HL-60 (cell line): ENCODE results near the gene MAGI2.

Source experiments
- DNase-seq, 2 experiments: peaks; one replicate each; pipeline ENCODE4 v3.0.0-alpha.2; 2010 to 2020; ENCODE audit warnings: low read depth in 1 of 2, low spot score in 1 of 2
- H3K27ac ChIP-seq: fragments of 250-450 bp; sonication (Bioruptor Pico); replicated peaks from 2 replicates; pipeline ENCODE4 v1.5.1; 2020; ENCODE audit warnings: mild to moderate bottlenecking, moderate library complexity
- H3K27me3 ChIP-seq: fragments of 250-450 bp; sonication (Bioruptor Pico); 2 replicates; pipeline ENCODE4 v1.5.1; 2021; ENCODE audit warnings: mild to moderate bottlenecking, moderate library complexity; ENCODE audit not compliant: insufficient read depth, poor library complexity, severe bottlenecking
- H3K4me3 ChIP-seq: replicated peaks from 2 replicates; pipeline ENCODE4 v1.5.1; 2011; ENCODE audit warnings: mild to moderate bottlenecking, control low read depth, low read length; ENCODE audit not compliant: insufficient read depth
- GABPA ChIP-seq: IDR thresholded peaks from 2 replicates; pipeline ENCODE4 v1.6.1; 2012; ENCODE audit warnings: low read depth
- POLR2AphosphoS5 ChIP-seq: IDR thresholded peaks from 2 replicates; pipeline ENCODE4 v1.6.1; 2012; ENCODE audit warnings: low read depth
- SPI1 ChIP-seq: IDR thresholded peaks from 2 replicates; pipeline ENCODE4 v1.6.1; 2012; ENCODE audit warnings: low read depth, mild to moderate bottlenecking, borderline replicate concordance
- TF ChIP-seq, protein P1 (sequence below): IDR thresholded peaks from 2 replicates; pipeline ENCODE4 v1.6.1; 2012; ENCODE audit warnings: low read depth; ENCODE audit not compliant: insufficient replicate concordance
- TF ChIP-seq, protein P2 (sequence below): IDR thresholded peaks from one replicate; pipeline ENCODE4 v1.5.1; 2011; ENCODE audit warnings: low read length, control low read depth, inconsistent platforms; ENCODE audit not compliant: insufficient read depth

MAGI2 gene

DNA sequence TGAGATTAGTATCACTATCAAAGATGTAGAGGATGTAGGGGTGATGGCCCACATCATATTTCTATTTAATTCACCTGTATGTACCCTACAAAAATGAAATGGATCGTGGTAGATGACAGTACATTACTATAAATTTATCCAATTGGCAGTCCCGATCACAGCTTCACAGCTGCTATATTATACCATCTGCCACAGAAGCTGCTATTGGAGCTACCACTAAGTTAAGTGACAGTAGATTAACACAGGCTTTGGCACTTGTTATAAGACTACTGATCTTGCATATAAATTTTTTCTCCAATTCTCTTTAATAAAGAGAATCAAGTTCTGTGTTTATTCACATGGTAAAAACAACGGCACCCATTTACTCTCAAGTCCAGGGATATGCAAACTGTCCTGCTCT lies 24.9 kb upstream of the MAGI2 start:
- no peak for DNase-seq
- TF ChIP-seq GABPA (no peak), SPI1 (no peak)
- Histone ChIP-seq H3K4me3 (no peak overlapping the region), H3K27me3 (no peaks in the 10 kb centered on the region), H3K27ac (no peak overlapping the region)

DNA sequence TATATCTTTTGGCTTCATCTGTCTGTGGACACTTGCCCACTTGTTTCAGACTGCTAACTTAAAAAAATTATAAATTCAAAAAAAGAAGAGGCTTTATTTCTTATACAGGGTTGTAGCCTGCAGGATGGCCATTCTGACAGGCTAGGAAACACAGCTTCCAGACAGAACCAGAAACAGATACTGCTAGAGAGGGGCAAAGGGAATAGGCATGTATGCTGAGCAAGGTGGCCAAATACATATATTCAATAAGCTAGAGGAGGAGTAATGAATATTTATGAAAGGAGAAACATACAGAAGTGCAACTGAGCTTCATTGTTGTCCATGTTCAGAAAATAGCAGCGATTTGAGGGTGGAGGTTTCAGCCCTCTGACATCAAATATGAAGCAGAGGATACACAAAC lies 22.0 kb upstream of the MAGI2 start:
- no peak overlapping the region for H3K27ac ChIP-seq
- no peaks in the 10 kb centered on the region for H3K27me3 ChIP-seq
- no peak for DNase-seq
- no peak for TF ChIP-seq GABPA
- TF ChIP-seq SPI1 = no peak
- TF ChIP-seq, protein P1, sequence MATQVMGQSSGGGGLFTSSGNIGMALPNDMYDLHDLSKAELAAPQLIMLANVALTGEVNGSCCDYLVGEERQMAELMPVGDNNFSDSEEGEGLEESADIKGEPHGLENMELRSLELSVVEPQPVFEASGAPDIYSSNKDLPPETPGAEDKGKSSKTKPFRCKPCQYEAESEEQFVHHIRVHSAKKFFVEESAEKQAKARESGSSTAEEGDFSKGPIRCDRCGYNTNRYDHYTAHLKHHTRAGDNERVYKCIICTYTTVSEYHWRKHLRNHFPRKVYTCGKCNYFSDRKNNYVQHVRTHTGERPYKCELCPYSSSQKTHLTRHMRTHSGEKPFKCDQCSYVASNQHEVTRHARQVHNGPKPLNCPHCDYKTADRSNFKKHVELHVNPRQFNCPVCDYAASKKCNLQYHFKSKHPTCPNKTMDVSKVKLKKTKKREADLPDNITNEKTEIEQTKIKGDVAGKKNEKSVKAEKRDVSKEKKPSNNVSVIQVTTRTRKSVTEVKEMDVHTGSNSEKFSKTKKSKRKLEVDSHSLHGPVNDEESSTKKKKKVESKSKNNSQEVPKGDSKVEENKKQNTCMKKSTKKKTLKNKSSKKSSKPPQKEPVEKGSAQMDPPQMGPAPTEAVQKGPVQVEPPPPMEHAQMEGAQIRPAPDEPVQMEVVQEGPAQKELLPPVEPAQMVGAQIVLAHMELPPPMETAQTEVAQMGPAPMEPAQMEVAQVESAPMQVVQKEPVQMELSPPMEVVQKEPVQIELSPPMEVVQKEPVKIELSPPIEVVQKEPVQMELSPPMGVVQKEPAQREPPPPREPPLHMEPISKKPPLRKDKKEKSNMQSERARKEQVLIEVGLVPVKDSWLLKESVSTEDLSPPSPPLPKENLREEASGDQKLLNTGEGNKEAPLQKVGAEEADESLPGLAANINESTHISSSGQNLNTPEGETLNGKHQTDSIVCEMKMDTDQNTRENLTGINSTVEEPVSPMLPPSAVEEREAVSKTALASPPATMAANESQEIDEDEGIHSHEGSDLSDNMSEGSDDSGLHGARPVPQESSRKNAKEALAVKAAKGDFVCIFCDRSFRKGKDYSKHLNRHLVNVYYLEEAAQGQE = no peak
- TF ChIP-seq POLR2AphosphoS5 = no peak
- no peak overlapping the region for H3K4me3 ChIP-seq

DNA sequence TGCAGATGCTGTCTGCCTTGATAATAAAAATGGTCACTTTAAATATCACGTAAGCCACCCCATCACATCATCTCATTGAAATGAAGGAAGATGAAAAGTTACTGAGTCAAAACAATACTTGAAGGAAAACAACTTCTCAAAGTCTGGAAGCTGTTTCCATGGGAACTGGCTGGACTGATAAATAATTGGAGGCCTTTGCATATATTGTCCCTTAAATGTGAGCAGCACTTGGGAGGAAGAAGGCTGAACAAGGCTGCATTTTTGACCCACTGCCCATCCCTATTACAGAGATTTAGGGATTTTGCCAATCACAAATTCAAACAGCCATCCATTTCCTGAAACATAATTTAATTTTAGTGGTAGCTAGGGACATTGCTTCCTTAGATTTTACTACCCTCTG lies 18.2 kb upstream of the MAGI2 start:
- no peaks in the 10 kb centered on the region for H3K27me3 ChIP-seq
- no peak overlapping the region for H3K27ac ChIP-seq
- no peak for DNase-seq
- no peak overlapping the region for H3K4me3 ChIP-seq
- TF ChIP-seq SPI1 (no peak), GABPA (no peak), POLR2AphosphoS5 (no peak)
- TF ChIP-seq, protein P2, sequence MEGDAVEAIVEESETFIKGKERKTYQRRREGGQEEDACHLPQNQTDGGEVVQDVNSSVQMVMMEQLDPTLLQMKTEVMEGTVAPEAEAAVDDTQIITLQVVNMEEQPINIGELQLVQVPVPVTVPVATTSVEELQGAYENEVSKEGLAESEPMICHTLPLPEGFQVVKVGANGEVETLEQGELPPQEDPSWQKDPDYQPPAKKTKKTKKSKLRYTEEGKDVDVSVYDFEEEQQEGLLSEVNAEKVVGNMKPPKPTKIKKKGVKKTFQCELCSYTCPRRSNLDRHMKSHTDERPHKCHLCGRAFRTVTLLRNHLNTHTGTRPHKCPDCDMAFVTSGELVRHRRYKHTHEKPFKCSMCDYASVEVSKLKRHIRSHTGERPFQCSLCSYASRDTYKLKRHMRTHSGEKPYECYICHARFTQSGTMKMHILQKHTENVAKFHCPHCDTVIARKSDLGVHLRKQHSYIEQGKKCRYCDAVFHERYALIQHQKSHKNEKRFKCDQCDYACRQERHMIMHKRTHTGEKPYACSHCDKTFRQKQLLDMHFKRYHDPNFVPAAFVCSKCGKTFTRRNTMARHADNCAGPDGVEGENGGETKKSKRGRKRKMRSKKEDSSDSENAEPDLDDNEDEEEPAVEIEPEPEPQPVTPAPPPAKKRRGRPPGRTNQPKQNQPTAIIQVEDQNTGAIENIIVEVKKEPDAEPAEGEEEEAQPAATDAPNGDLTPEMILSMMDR = no peak
- TF ChIP-seq, protein P1 = no peak

DNA sequence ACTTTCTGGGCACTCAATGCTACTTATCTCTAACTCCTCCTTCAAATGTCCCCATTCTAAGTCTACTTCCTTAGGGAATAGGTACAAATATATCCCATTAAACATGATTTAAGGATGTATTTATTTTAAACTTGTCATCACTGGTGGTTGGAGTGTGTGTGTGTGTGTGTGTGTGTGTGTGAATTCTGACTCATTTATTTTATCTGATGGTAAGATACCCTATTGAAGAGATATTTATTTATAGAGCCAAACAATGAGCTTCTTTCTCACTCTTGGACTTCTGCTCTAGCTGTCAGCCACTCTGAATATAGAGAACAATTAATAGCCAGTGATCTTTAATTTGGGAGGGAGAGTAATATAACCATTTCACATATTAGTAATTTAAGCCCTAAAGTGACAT lies 17.8 kb upstream of the MAGI2 start:
- no peak overlapping the region for H3K27ac ChIP-seq
- TF ChIP-seq, protein P1 = no peak
- TF ChIP-seq, protein P2 = no peak
- no peak for TF ChIP-seq POLR2AphosphoS5
- TF ChIP-seq GABPA = no peak
- no peak for TF ChIP-seq SPI1

More for the DNA sequence above, 17.8 kb upstream of the MAGI2 start:
- Histone ChIP-seq H3K4me3 (no peak overlapping the region), H3K27me3 (no peaks in the 10 kb centered on the region)
- DNase-seq = no peak
